Neuron (in vitro differentiated cells): Measurements from ENCODE around the gene PITPNC1.
"Not testable (repeated sequence)": the region's sequence is repeated elsewhere in the genome, so short reads cannot be mapped to it uniquely, and the experiment has no call there.

Source experiments
- H2AFZ ChIP-seq: one replicate; pipeline ENCODE4 v1.6.1; 2013; ENCODE audit warnings: low read depth, mild to moderate bottlenecking, inconsistent platforms, low read length, moderate library complexity
- H3K27me3 ChIP-seq: one replicate; pipeline ENCODE4 v1.6.1; 2013; ENCODE audit warnings: low read length; ENCODE audit not compliant: insufficient read depth
- H3K36me3 ChIP-seq: one replicate; pipeline ENCODE4 v1.6.1; 2013; ENCODE audit warnings: low read length; ENCODE audit not compliant: insufficient read depth
- H3K4me1 ChIP-seq: one replicate; pipeline ENCODE4 v1.6.1; 2013; ENCODE audit warnings: low read length; ENCODE audit not compliant: insufficient read depth
- H3K4me3 ChIP-seq: 2 replicates; pipeline ENCODE4 v1.5.1; 2013; ENCODE audit warnings: mild to moderate bottlenecking, low read length, moderate library complexity
- H3K9me3 ChIP-seq: one replicate; pipeline ENCODE4 v1.6.1; 2013; ENCODE audit warnings: low read length

PITPNC1 gene

DNA sequence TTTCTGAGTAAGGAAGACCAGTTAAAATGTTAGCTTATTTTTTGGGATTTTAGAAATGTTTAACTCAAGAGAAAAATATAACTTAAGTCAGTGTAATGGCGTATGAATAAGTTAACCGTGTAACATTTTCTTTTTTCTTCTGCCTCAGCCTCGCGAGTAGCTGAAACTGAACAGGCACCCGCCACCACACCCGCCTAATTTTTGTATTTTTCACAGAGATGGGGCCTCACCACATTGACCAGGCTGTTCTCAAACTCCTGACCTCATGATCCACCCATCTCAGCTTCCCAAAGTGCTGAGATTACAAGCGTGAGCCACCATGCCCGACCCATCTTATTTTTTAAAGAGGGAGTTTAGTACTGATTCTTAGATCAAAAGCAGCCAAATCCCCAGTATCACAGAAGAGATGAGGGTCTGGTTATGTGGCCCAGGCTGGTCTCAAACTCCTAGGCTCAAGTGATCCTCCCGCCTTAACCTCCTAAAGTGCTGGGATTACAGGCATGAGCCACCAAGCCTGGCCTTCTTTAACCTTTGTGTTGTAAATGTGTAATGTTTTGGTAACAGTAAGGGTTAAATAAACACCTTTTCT, 16.8 kb downstream of the PITPNC1 start:
- Histone ChIP-seq H2AFZ (no peak overlapping the region), H3K4me1 (no peaks in the 10 kb centered on the region), H3K9me3 (peaks cover 3% of the 10 kb centered on the region), H3K27me3 (no peaks in the 10 kb centered on the region), H3K4me3 (no peak overlapping the region), H3K36me3 (no peaks in the 10 kb centered on the region)

DNA sequence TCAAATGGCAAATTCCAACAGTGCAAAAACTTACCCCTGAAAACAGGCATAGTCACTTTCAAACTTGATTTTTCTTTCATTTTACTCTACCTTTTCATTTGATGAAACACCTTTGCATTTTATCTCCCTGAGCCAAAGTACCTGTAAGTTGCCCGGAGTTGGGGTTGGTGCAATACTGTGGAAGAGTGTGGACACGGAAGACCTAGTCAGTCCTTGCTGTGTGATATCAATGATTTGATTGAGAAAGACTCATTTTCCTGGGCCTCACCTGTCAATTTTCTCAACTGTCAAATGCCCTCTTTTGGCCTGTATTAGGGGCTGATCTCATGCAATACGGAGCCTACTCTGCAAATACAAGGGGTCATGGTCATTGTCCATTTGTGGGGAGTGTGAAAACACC, 22.6 kb downstream of the PITPNC1 start:
- Histone ChIP-seq H3K4me3 (no peak overlapping the region), H3K9me3 (peaks cover 3% of the 10 kb centered on the region), H3K36me3 (no peaks in the 10 kb centered on the region), H3K27me3 (no peaks in the 10 kb centered on the region), H2AFZ (no peak overlapping the region), H3K4me1 (no peaks in the 10 kb centered on the region)

DNA sequence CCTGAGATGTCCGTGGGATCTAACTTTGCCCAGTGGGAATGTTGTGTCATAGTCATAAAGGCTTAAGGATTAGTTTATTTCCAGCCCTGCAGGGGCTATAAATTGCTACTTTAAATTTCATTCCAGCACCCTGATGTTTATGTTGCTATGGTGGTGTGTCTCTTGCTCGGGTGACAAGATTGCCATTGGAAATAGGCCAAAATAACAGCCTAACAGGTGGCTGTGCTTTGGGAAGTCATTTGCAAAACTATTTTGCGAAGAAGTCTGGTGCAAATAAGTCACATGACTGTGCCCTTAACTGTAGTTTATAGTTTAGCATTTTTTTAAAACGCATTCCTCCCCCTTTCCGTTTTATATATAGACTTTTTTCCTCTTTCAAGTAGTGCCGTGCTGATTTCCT, 23.1 kb downstream of the PITPNC1 start:
- peaks cover 3% of the 10 kb centered on the region for H3K9me3 ChIP-seq
- H3K4me1 ChIP-seq: no peaks in the 10 kb centered on the region
- no peak overlapping the region for H2AFZ ChIP-seq
- no peaks in the 10 kb centered on the region for H3K36me3 ChIP-seq
- H3K27me3 ChIP-seq: no peaks in the 10 kb centered on the region
- no peak overlapping the region for H3K4me3 ChIP-seq

DNA sequence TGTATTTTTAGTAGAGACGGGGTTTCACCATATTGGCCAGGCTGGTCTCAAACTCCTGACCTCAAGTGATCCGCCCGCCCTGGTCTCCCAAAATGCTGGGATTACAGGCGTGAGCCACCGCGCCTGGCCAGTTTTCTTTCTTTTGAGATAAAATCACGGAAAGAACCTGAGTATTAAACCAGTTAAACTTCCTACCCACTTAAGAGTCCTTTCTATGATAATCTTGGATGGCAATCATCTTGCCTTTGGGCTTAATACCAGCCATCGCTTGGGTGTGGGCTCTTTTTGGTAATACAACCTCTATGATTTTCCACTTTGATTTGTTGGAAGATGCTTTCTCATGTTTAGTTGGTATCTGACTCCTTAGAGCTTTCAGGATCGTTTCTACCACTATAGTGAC, 24.0 kb downstream of the PITPNC1 start:
- no peak overlapping the region for H3K4me3 ChIP-seq
- H3K36me3 ChIP-seq: no peaks in the 10 kb centered on the region
- peaks cover 3% of the 10 kb centered on the region for H3K9me3 ChIP-seq
- no peak overlapping the region for H2AFZ ChIP-seq
- H3K27me3 ChIP-seq: no peaks in the 10 kb centered on the region
- H3K4me1 ChIP-seq: no peaks in the 10 kb centered on the region

DNA sequence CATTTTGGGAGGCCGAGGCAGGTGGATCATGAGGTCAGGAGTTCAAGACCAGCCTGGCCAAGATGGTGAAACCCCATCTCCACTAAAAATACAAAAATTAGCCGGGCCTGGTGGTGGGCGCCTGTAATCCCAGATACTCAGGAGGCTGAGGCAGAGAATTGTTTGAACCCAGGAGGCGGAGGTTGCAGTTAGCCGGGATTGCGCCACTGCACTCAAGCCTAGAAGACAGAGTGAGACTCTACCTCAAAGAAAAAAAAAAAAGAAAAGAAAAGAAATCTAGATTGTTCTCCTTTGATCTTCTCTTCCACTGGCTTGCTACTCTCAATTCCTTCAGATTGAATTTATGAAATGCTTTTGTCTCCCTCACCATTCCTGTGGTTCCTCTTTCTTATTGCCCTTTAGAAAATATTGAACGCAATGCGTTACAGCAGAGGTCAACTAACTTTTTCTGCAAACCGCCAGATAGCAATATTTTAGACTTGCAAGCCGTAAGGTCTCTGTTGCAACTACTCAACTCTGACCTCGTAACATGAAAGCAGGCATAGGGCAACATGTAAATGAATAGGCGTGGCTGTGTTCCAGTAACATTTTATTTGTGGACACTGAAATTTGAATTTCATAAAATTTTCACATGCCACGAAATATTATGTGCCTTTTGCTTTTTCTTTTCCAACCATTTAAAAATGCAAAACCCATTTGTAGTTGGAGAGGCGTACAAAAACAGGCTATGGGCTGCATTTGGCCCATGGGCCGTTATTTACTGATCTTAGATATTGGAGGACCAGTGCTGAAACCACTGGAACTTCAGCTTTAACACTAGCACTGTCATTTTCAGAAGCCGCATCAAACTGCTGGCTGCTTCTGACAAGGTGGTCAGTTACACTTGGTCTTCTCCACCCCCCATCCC, 24.8 kb downstream of the PITPNC1 start:
- Histone ChIP-seq H3K9me3 (peaks cover 3% of the 10 kb centered on the region), H2AFZ (no peak overlapping the region), H3K36me3 (no peaks in the 10 kb centered on the region), H3K27me3 (no peaks in the 10 kb centered on the region), H3K4me1 (no peaks in the 10 kb centered on the region), H3K4me3 (no peak overlapping the region)

DNA sequence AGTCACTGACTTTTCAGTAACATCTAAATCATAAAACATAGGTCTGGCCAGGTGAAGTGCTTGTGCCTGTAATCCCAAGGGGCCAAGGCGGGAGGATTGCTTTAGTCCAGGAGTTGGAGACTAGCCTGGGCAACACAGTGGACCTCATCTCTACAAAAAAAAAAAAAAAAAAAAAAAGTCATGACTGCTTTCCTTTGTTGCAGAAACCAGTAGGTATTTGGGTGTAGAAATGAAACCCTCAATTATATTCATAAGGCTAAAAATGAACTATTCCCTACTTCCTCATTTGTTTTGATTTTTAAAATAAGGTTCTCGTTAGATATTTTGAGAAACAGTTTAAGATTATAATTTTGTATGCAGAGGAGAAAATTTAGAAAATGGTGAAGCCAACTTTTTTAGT, 26.0 kb downstream of the PITPNC1 start:
- H3K4me3 ChIP-seq: no peak overlapping the region
- H3K36me3 ChIP-seq: no peaks in the 10 kb centered on the region
- H3K4me1 ChIP-seq: no peaks in the 10 kb centered on the region
- no peaks in the 10 kb centered on the region for H3K9me3 ChIP-seq
- no peaks in the 10 kb centered on the region for H3K27me3 ChIP-seq
- no peak overlapping the region for H2AFZ ChIP-seq

DNA sequence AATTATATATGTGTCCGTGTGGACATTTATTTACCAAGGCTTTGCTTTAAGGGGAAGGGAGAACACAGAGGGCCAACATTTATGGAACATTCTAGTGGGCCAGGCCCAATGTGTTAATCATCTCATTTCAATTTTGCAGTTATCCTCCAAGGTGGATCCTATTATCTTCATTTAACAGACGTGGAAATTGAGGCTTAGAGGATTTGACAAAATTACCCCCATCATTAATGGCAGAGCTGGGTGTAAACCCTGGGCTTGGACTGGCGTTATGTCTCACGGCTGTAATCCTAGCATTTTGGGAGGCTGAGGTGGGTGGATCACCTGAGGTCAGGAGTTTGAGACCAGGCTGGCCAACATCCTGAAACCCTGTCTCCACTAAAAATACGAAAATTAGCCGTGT, 26.4 kb downstream of the PITPNC1 start:
- H3K27me3 ChIP-seq: no peaks in the 10 kb centered on the region
- no peak overlapping the region for H2AFZ ChIP-seq
- no peaks in the 10 kb centered on the region for H3K36me3 ChIP-seq
- H3K4me1 ChIP-seq: no peaks in the 10 kb centered on the region
- H3K9me3 ChIP-seq: no peaks in the 10 kb centered on the region
- no peak overlapping the region for H3K4me3 ChIP-seq

DNA sequence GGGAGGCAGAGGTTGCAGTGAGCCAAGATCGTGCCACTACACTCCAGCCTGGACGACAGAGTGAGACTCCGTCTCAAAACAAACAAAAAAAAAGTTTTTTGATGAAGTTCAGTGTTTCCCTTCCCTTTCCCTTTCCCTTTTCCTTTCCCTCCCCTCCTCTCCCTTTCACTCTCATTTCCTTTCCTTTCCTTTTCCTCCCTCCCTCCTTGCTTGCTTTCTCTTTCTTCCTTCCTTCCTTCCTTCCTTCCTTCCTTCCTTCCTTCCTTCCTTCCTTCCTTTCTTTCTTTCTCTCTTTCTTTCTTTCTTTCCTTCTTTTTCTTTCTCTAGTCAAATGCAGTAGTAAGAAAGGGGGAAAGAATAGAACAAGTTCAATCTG, 31.4 kb downstream of the PITPNC1 start:
- H3K9me3 ChIP-seq, H3K27me3 ChIP-seq, H3K4me1 ChIP-seq, H2AFZ ChIP-seq, H3K36me3 ChIP-seq, H3K4me3 ChIP-seq: not testable (repeated sequence)

DNA sequence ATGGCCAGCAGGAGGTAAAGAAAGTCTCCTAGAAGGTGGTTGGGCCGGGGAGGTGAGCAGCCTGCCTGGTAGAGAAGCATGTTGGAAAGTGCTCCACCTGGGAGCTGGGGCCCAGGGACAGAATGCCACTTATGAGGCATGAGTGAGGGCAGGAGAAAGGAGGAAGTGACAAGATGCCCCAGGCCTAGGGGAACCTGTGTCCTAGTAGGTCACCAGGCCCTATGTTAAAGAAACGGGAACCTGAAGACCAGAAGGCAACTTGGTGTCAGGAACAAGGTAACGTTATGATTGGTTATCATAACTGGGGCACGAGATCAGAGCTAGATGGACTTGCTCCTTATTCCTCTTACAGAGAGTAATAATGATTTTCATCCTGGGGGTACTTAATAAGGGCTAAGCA, 34.3 kb downstream of the PITPNC1 start:
- H3K36me3 ChIP-seq: no peaks in the 10 kb centered on the region
- H3K4me3 ChIP-seq: no peak overlapping the region
- no peaks in the 10 kb centered on the region for H3K4me1 ChIP-seq
- H3K9me3 ChIP-seq: no peaks in the 10 kb centered on the region
- H3K27me3 ChIP-seq: no peaks in the 10 kb centered on the region
- H2AFZ ChIP-seq: no peak overlapping the region

DNA sequence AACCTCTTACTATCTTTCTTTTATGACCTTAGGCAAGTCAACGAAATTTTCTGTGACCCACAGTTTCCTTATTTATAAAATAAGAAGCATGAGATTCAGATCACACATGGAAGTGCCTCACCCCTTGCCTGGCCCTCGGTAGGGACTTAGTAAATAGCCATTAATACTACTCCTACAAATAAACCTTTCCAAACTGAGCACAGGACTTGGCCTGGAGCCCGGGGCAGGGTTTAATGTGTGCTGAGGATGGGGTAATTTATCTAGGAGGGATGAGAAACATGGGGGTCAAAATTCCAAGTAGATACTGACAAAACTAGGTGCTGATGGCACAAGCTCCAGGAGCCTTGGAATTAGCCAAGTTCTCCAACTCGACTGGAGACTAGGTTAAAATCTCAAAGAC, 35.0 kb downstream of the PITPNC1 start:
- H3K4me1 ChIP-seq: no peaks in the 10 kb centered on the region
- no peaks in the 10 kb centered on the region for H3K36me3 ChIP-seq
- H3K27me3 ChIP-seq: no peaks in the 10 kb centered on the region
- no peak overlapping the region for H2AFZ ChIP-seq
- no peaks in the 10 kb centered on the region for H3K9me3 ChIP-seq
- H3K4me3 ChIP-seq: no peak overlapping the region

DNA sequence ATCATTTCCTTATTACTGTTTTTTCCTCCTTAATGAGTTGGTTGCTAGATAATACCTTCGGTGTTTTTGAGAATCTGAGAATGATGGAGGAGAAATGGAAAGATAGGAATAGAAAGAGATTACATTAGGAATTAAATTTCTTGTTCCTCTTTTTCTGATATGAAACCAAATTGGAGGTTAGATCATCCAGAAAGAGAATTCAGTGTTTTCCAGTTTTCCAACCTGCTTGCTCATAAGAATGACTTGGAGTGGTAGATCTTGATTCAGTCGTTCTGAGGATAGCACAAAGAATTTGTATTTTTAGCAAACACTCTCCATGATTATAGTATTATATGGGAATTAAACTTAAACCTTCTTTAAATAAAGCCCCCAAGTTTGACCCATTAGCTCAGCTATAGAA, 35.9 kb downstream of the PITPNC1 start:
- Histone ChIP-seq H3K9me3 (no peaks in the 10 kb centered on the region), H3K4me3 (no peak overlapping the region), H2AFZ (no peak overlapping the region), H3K27me3 (no peaks in the 10 kb centered on the region), H3K36me3 (no peaks in the 10 kb centered on the region), H3K4me1 (no peaks in the 10 kb centered on the region)

DNA sequence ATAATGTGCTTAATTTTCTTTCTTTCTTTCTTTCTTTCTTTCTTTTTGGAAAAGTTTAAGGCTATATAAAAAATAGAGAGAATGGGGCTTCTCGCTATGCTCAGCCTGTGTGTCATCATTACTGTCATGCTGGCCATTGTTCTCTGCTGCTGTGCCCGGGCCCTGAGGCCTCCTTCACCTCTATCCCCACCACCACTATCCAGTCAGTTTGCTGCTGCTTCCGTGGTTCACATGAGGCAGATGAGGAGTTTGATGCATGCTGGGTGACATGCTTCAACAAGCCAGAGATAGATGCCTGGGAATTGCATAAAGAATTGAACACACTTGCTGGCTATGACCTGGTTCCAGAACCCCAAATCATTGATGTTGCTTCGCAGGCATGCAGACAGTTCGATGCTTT, 36.3 kb downstream of the PITPNC1 start:
- H3K9me3 ChIP-seq: no peaks in the 10 kb centered on the region
- H2AFZ ChIP-seq: no peak overlapping the region
- H3K27me3 ChIP-seq: no peaks in the 10 kb centered on the region
- no peaks in the 10 kb centered on the region for H3K4me1 ChIP-seq
- H3K36me3 ChIP-seq: no peaks in the 10 kb centered on the region
- no peak overlapping the region for H3K4me3 ChIP-seq

DNA sequence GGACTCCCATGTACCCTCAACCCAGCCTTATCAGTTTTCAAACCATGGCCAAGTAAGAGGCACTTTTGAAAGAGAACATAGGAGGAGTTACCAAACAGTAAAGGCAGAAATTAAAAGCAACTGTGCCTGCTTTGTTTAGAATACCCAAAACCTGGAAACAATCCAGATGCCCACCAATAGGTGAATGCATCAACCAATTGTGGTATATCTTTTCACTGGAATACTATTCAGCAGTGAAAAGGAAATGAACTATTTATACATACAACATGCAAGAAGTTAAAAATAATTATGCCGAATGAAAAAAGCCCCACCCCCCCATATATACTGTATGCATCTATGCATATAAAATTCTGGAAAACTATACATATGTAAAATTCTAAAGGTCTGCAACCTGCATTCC, 37.0 kb downstream of the PITPNC1 start:
- no peak overlapping the region for H3K4me3 ChIP-seq
- no peak overlapping the region for H2AFZ ChIP-seq
- H3K9me3 ChIP-seq: no peaks in the 10 kb centered on the region
- H3K27me3 ChIP-seq: no peaks in the 10 kb centered on the region
- no peaks in the 10 kb centered on the region for H3K36me3 ChIP-seq
- no peaks in the 10 kb centered on the region for H3K4me1 ChIP-seq

DNA sequence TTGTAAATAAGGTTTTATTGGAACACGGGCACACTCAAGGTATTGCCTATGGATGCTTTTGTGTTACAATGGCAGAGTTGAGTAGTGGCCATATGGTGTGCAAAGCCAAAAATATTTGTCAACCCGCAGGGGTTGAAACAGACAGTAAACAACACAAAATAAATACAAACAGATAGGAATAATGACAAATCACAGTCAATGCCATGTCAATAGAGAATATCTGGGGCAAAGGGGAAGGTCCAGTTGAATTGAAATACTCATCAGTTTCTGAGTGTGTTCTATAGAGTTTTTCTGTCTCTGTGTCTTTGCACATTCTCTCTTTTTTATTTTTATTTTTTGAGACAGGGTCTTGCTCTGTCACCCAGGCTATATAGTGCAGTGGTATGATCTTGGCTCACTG, 37.5 kb downstream of the PITPNC1 start:
- no peaks in the 10 kb centered on the region for H3K27me3 ChIP-seq
- H3K9me3 ChIP-seq: no peaks in the 10 kb centered on the region
- no peak overlapping the region for H3K4me3 ChIP-seq
- no peak overlapping the region for H2AFZ ChIP-seq
- no peaks in the 10 kb centered on the region for H3K36me3 ChIP-seq
- no peaks in the 10 kb centered on the region for H3K4me1 ChIP-seq
